GM23248 (cell line): ENCODE data around the gene C18orf63. TPM values are rescaled to one million over a fixed set of nuclear protein-coding genes. Genes with fewer than 3 reads are reported as not detected.

Experiments
- DNase-seq: peaks from one replicate; pipeline ENCODE4 v3.0.0-alpha.2; 2015
- H2AFZ ChIP-seq: fragments of 200-600 bp; sonication (generic); 2 replicates; pipeline ENCODE4 v1.6.1; 2016; ENCODE audit warnings: antibody characterized with exemption
- H3F3A ChIP-seq: fragments of 200-600 bp; sonication (generic); 2 replicates; pipeline ENCODE4 v1.6.1; 2016; ENCODE audit warnings: mild to moderate bottlenecking, antibody characterized with exemption, mixed run types; ENCODE audit not compliant: insufficient read depth
- H3K27ac ChIP-seq: fragments of 200-600 bp; sonication (generic); 2 replicates; pipeline ENCODE4 v1.5.1; 2016; ENCODE audit warnings: mild to moderate bottlenecking
- H3K27me3 ChIP-seq: fragments of 200-600 bp; sonication (generic); replicated peaks from 2 replicates; pipeline ENCODE4 v1.6.1; 2016; ENCODE audit warnings: mild to moderate bottlenecking; ENCODE audit not compliant: insufficient read depth
- H3K36me3 ChIP-seq: fragments of 200-600 bp; sonication (generic); 2 replicates; pipeline ENCODE4 v1.6.1; 2016; ENCODE audit warnings: low read depth, mild to moderate bottlenecking
- H3K4me1 ChIP-seq: fragments of 200-600 bp; sonication (generic); 2 replicates; pipeline ENCODE4 v1.6.1; 2016; ENCODE audit warnings: mild to moderate bottlenecking; ENCODE audit not compliant: insufficient read depth
- H3K4me2 ChIP-seq: fragments of 200-600 bp; sonication (generic); one replicate; pipeline ENCODE4 v1.6.1; 2016; ENCODE audit warnings: mild to moderate bottlenecking; ENCODE audit not compliant: unreplicated experiment
- H3K4me3 ChIP-seq: fragments of 200-600 bp; sonication (generic); 2 replicates; pipeline ENCODE4 v1.5.1; 2016; ENCODE audit warnings: mild to moderate bottlenecking
- H3K79me2 ChIP-seq: fragments of 200-600 bp; sonication (generic); 2 replicates; pipeline ENCODE4 v1.6.1; 2016; ENCODE audit warnings: mild to moderate bottlenecking; ENCODE audit not compliant: insufficient read depth
- H3K9ac ChIP-seq: fragments of 200-600 bp; sonication (generic); 2 replicates; pipeline ENCODE4 v1.6.1; 2016; ENCODE audit warnings: mild to moderate bottlenecking
- H3K9me2 ChIP-seq: fragments of 200-600 bp; sonication (generic); 2 replicates; pipeline ENCODE4 v1.6.1; 2016; ENCODE audit warnings: mixed run types, mild to moderate bottlenecking, moderate library complexity; ENCODE audit not compliant: insufficient read depth
- H3K9me3 ChIP-seq: fragments of 200-600 bp; sonication (generic); one replicate; pipeline ENCODE4 v1.6.1; 2017; ENCODE audit warnings: low read depth
- H4K20me1 ChIP-seq: fragments of 200-600 bp; sonication (generic); 2 replicates; pipeline ENCODE4 v1.6.0; 2016; ENCODE audit not compliant: insufficient read depth
- EZH2 ChIP-seq: fragments of 200-600 bp; sonication (generic); IDR thresholded peaks from 2 replicates; pipeline ENCODE4 v1.6.1; 2018; ENCODE audit warnings: antibody characterized with exemption, mild to moderate bottlenecking; ENCODE audit not compliant: insufficient read depth, poor library complexity, severe bottlenecking
- EZH2phosphoT487 ChIP-seq: fragments of 200-600 bp; sonication (generic); IDR thresholded peaks from 2 replicates; pipeline ENCODE4 v1.6.1; 2018; ENCODE audit warnings: antibody characterized with exemption, moderate library complexity, mild to moderate bottlenecking, low read depth; ENCODE audit not compliant: insufficient read depth
- WGBS, 2 experiments: methylation state at CpG; one replicate each; pipeline ENCODE4 v1.1.6; 2015 to 2017; ENCODE audit warnings: low lambda C conversion rate in 2 of 2, low coverage in 1 of 2; ENCODE audit errors: missing lambda C conversion rate in 2 of 2; 5-methylcytosine and 5-hydroxymethylcytosine counted together
- in situ Hi-C: fragments of 300-500 bp; cut with MboI; formaldehyde crosslinking; loops from 2 replicates; pipeline ENCODE4 v1.15.0; 2020
- polyA plus RNA-seq: library from polyadenylated mRNA; unstranded; fragments of >200 nt; fragmentation: Nextera tagmentation; extraction: Ambion mirVana; gene quantifications from 2 replicates; pipeline ENCODE4 v1.2.1, GENCODE V29; 2016
- total RNA-seq: library from RNA; depleted of rRNA; stranded (reverse); fragments of >200 nt; shearing (Covaris generic); gene quantifications from 2 replicates; pipeline ENCODE4 v1.2.3, GENCODE V29; 2014

Gene C18orf63
- total and polyA plus RNA-seq, 2 experiments from 2014 or later = not detected

- no peak for DNase-seq
- in situ Hi-C loops = no loop called here
- no peaks in the 10 kb centered on the region for H3K9me2 ChIP-seq
- H3K4me2 ChIP-seq = no peak overlapping the region
- H3K4me3 ChIP-seq = no peak overlapping the region
- H3K27me3 ChIP-seq = peaks cover 40% of the 10 kb centered on the region
- H4K20me1 ChIP-seq = no peaks in the 10 kb centered on the region
- H3K9ac ChIP-seq = no peak overlapping the region
- 67 to 77% methylated on average over 1 of the region's 1 CpG for WGBS, 2 experiments
- H2AFZ ChIP-seq = no peak overlapping the region
- no peaks in the 10 kb centered on the region for H3K9me3 ChIP-seq
- H3K36me3 ChIP-seq = no peaks in the 10 kb centered on the region
- H3K27ac ChIP-seq = no peak overlapping the region
- H3F3A ChIP-seq = no peaks in the 10 kb centered on the region
- no peak for TF ChIP-seq EZH2
- no peak for TF ChIP-seq EZH2phosphoT487
- H3K79me2 ChIP-seq = no peaks in the 10 kb centered on the region
- H3K4me1 ChIP-seq = peaks cover 2% of the 10 kb centered on the region; the same call in 1 of the 2 replicates
These were observed 41.3 kb downstream of the C18orf63 start for GRCh38 chr18:74356959-74357358.

GRCh38 chr18:74360852-74361655 lies 45.4 kb downstream of the C18orf63 start:
- H3K4me1 ChIP-seq = no peaks in the 10 kb centered on the region
- TF ChIP-seq EZH2phosphoT487 = no peak
- TF ChIP-seq EZH2 = no peak
- H3K27ac ChIP-seq = no peak overlapping the region
- no peaks in the 10 kb centered on the region for H3K36me3 ChIP-seq
- H4K20me1 ChIP-seq = no peaks in the 10 kb centered on the region
- no peaks in the 10 kb centered on the region for H3K79me2 ChIP-seq
- peaks cover 23% of the 10 kb centered on the region for H3K27me3 ChIP-seq
- H3K9me2 ChIP-seq = no peaks in the 10 kb centered on the region
- in situ Hi-C loops = no loop called here
- no peak overlapping the region for H3K9ac ChIP-seq
- no peak for DNase-seq
- no peak overlapping the region for H2AFZ ChIP-seq
- no peaks in the 10 kb centered on the region for H3F3A ChIP-seq
- no peak overlapping the region for H3K4me2 ChIP-seq
- H3K4me3 ChIP-seq = no peak overlapping the region
- H3K9me3 ChIP-seq = no peaks in the 10 kb centered on the region
- 81 to 83% methylated on average over 21 to 22 of the region's 22 CpGs for WGBS, 2 experiments

- Histone ChIP-seq H3K27me3 (0 out of 2 replicates have a peak, but pooled peaks cover 7% of the 10 kb centered on the region), H2AFZ (no peak overlapping the region), H3K4me3 (no peak overlapping the region), H3K36me3 (no peaks in the 10 kb centered on the region), H3K9me2 (no peaks in the 10 kb centered on the region), H3K4me1 (peaks cover 8% of the 10 kb centered on the region; the same call in 1 of the 2 replicates), H3K4me2 (no peak overlapping the region), H3F3A (no peaks in the 10 kb centered on the region), H3K79me2 (no peaks in the 10 kb centered on the region), H3K9ac (no peak overlapping the region), H4K20me1 (no peaks in the 10 kb centered on the region), H3K9me3 (no peaks in the 10 kb centered on the region), H3K27ac (no peak overlapping the region)
- no peak for DNase-seq
- in situ Hi-C loops = no loop called here
- 91 to 92% methylated on average over 10 of the region's 10 CpGs for WGBS, 2 experiments
- TF ChIP-seq EZH2 (no peak), EZH2phosphoT487 (no peak)
These were observed 52.3 kb downstream of the C18orf63 start for GRCh38 chr18:74367905-74368304.

GRCh38 chr18:74368901-74369705 lies 53.5 kb downstream of the C18orf63 start:
- Histone ChIP-seq H3K27ac (no peak overlapping the region), H3K4me2 (no peak overlapping the region), H3K9me2 (no peaks in the 10 kb centered on the region), H3K9ac (no peak overlapping the region), H3K36me3 (no peaks in the 10 kb centered on the region), H2AFZ (no peak overlapping the region), H3K9me3 (no peaks in the 10 kb centered on the region), H3F3A (no peaks in the 10 kb centered on the region), H4K20me1 (no peaks in the 10 kb centered on the region), H3K27me3 (no peaks in the 10 kb centered on the region), H3K4me3 (no peak overlapping the region), H3K79me2 (no peaks in the 10 kb centered on the region), H3K4me1 (peaks cover 8% of the 10 kb centered on the region; the same call in 1 of the 2 replicates)
- in situ Hi-C loops = no loop called here
- TF ChIP-seq EZH2phosphoT487 = no peak
- no peak for TF ChIP-seq EZH2
- WGBS, 2 experiments = 69 to 71% methylated on average over 13 of the region's 13 CpGs
- no peak for DNase-seq
